Measurements from ENCODE around the gene SLX9. TPM values are rescaled to one million over a fixed set of nuclear protein-coding genes. Genes with fewer than 3 reads are reported as not detected.
A peak's percentile ranks its signal among the peaks of the same experiment; 100 is the strongest.
"Not testable (repeated sequence)": the region's sequence is repeated elsewhere in the genome, so short reads cannot be mapped to it uniquely, and the experiment has no call there.

The SLX9 gene
- total and polyA plus RNA-seq, 7 donors, result 9.7 to 38.8 (median 20.7) TPM

DNA sequence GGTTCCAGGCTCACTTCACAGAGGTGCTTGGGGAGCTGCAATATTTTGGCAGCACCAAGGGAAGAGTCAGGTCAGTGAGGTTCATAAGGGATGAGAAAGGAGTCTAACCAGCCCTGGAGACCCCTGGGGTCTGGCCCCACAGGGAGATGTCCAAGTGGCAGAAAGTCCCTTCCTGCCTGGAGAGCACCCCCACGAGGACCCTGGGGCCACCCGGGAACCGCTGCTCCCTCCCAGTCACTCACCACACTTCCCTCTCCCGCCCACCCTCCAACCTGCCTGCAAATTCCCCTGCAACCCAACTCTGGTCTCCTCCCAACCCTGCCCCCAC lies 12.6 kb upstream of the SLX9 start:
- H3K4me3 ChIP-seq, result no peak overlapping the region
- intact Hi-C loops (cut with DNase I), result no loop called here
- WGBS, 2 donors, result 7 to 8% methylated on average over 4 of the region's 4 CpGs
- H3K36me3 ChIP-seq, result no peaks in the 10 kb centered on the region
- no peak for DNase-seq
- peaks cover 0 to 30% (median 15%) of the 10 kb centered on the region in 4 donors for H3K4me1 ChIP-seq
- no peak overlapping the region for H3K27ac ChIP-seq
- TF ChIP-seq EP300 (IDR thresholded peaks at IDR 0.05) (no peak), POLR2AphosphoS5 (IDR thresholded peaks at IDR 0.05) (no peak), POLR2A (IDR thresholded peaks at IDR 0.05) (no peak)
- TF ChIP-seq, protein P1, sequence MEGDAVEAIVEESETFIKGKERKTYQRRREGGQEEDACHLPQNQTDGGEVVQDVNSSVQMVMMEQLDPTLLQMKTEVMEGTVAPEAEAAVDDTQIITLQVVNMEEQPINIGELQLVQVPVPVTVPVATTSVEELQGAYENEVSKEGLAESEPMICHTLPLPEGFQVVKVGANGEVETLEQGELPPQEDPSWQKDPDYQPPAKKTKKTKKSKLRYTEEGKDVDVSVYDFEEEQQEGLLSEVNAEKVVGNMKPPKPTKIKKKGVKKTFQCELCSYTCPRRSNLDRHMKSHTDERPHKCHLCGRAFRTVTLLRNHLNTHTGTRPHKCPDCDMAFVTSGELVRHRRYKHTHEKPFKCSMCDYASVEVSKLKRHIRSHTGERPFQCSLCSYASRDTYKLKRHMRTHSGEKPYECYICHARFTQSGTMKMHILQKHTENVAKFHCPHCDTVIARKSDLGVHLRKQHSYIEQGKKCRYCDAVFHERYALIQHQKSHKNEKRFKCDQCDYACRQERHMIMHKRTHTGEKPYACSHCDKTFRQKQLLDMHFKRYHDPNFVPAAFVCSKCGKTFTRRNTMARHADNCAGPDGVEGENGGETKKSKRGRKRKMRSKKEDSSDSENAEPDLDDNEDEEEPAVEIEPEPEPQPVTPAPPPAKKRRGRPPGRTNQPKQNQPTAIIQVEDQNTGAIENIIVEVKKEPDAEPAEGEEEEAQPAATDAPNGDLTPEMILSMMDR (IDR thresholded peaks at IDR 0.05), result no peak
- H3K27me3 ChIP-seq, result peaks cover 9 to 53% (median 26%) of the 10 kb centered on the region in 3 donors
- H3K9me3 ChIP-seq, result no peaks in the 10 kb centered on the region

DNA sequence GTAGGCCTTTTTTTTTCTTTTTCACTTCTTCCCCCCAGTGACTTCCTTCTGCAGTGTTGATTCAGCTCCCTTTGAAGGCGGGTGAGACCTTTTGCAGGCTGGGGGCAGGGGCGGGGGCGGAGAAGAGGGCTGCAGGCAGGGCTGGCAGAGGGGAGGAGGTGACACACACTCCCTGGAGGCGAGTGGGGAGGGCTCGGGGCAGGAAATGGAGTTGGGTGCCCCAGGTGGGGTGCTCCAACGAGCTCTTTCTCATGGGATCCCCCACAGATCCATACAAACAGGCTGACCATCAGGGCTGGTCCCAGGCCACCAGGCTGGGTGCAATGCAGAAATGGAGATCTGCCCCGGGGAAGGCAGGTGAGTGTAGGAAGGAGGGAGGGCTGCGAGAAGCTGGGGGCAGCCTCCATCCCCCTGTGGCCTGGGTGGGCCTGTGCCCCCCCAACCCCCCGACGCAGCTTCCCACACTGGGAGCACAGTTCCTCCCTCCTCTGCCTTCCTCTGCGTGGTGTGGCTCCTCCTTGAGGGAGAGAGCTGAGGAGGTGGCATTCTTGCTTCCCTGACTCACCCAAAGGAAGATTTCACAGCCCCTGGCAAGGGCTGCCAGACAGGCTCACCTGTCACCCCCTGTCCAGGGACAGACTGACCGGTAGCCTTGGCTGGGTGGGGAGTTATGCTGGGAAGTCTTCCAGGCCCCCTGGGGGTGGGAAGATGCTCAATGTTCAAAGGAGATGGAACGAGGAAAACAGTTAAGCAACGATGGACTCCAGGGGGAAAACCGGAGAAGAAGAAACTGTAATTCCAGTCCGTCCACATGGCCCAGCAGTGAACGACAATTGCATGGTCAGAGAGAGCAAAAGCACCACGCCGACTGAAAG lies 12.0 kb upstream of the SLX9 start:
- 7 to 15% methylated on average over 19 of the region's 19 CpGs for WGBS, 2 donors
- Histone ChIP-seq H3K27ac (peak overlapping the region in 1 of 4 donors; percentile 31), H3K4me1 (peaks cover 0 to 36% (median 21%) of the 10 kb centered on the region in 4 donors), H3K4me3 (no peak overlapping the region), H3K9me3 (no peaks in the 10 kb centered on the region), H3K27me3 (peaks cover 10 to 59% (median 32%) of the 10 kb centered on the region in 3 donors), H3K36me3 (no peaks in the 10 kb centered on the region)
- no peak for DNase-seq
- TF ChIP-seq POLR2AphosphoS5 (IDR thresholded peaks at IDR 0.05) (no peak), EP300 (IDR thresholded peaks at IDR 0.05) (no peak)
- intact Hi-C loops (cut with DNase I), result no loop called here

DNA sequence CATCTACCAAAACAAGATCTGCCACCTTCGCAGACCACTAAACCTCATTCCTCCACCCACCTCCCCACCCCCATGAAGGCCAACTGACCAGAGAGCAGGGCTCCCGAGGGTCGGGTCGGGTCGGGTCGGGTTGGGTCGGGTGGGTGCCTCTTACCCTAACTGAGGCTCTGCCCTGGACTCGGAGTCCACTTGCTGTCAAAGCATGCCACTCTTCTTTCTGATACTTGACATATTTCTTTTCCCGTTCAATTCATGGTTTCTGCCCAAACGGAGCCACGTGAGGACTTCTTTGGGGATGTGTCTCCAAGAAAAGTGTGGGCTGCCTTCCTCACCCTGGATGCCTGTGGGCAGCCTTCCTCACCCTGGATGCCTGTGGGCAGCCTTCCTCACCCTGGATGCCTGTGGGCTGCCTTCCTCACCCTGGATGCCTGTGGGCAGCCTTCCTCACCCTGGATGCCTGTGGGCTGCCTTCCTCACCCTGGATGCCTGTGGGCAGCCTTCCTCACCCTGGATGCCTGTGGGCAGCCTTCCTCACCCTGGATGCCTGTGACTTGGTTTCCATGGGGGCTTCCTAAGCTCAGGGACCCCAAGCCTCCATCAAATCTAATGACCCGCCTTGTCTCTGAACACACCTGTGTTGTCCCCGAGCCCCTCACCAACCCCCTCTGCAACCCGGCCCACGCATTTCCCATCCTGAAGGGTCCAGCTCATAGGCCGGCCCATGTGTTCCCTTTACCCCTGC lies 11.2 kb upstream of the SLX9 start:
- H3K9me3 ChIP-seq; H3K36me3 ChIP-seq; H3K27ac ChIP-seq; DNase-seq; H3K4me3 ChIP-seq; intact Hi-C loops (cut with DNase I): not testable (repeated sequence)
- WGBS, 2 donors, result 58 to 64% methylated on average over 16 of the region's 16 CpGs
- Histone ChIP-seq H3K4me1 (peaks cover 0 to 38% (median 24%) of the 10 kb centered on the region in 4 donors), H3K27me3 (peaks cover 10 to 68% (median 41%) of the 10 kb centered on the region in 3 donors)

DNA sequence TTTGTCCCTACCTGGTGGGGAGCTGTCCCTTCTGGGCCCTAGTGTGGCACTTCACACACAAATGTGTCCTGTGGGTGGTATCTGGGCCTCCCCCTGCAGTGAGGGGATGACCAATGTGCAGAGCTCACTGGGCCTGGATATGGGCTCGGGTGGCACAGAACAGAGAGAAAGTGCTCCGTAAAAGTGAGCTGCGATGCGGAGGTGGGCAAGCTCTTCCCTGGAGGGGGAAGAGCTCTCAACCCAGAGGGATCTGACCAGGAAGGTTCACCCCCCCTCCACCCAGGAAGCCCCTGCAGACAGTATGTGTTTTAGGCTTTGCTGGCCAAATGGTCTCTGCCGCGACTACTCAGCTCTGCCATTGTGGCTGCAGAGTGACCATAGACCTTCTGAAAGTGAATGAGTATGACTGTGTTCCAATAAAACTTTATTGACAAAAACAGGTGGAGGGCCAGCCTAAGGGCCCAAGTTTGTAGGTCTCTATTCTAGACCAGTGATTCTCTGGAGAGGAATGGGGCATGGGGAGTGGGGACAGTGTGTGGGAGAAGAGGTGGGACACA lies 10.5 kb upstream of the SLX9 start:
- no peak for DNase-seq
- Histone ChIP-seq H3K4me1 (peaks cover 0 to 38% (median 24%) of the 10 kb centered on the region in 4 donors), H3K27me3 (peaks cover 10 to 74% (median 42%) of the 10 kb centered on the region in 3 donors)

DNA sequence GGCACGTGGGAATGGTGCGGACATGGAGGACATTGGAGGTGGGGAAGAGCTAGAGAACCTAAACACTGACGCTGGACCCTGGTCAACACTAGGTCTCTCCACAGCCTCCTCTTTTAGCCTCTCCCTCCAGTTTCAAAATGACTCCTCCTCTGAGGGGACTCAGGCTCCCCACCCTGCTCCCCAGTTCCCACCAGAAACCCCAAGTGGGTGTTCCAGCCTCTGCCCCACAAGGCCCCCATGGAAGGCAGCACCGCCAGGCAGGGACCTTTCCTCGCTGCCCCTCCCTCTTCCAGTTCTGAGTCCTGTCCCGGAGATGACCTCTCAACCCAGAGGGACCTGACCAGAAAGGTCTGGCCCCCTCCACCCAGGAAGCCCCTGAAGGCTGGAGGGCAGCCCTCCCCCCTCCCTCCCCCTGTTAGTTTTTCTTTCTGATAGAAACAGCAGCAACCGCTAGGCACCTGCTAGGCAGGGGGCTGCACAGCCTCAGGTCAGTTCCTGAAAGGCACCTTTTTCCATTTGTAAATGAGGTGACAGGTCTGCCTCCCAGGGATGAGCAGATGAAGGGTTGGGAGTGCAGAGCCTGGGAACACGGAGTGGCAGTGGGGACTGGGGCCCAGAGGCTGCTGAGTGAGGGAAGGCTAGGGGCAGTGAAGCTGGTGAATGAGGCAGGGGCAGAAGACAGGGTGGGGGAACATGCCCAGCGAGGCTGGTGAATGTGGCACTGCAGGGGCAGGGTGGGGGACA lies 9.9 kb upstream of the SLX9 start:
- H3K27ac ChIP-seq, result no peak overlapping the region

More for the DNA sequence above, 10.5 kb upstream of the SLX9 start:
- H3K9me3 ChIP-seq, result no peaks in the 10 kb centered on the region
- H3K4me3 ChIP-seq, result no peak overlapping the region
- intact Hi-C loops (cut with DNase I), result no loop called here
- TF ChIP-seq EP300 (IDR thresholded peaks at IDR 0.05), result no peak
- TF ChIP-seq, protein P1 (IDR thresholded peaks at IDR 0.05), result no peak
- no peak for TF ChIP-seq POLR2A (IDR thresholded peaks at IDR 0.05)
- TF ChIP-seq POLR2AphosphoS5 (IDR thresholded peaks at IDR 0.05), result no peak
- H3K27ac ChIP-seq, result no peak overlapping the region
- WGBS, 2 donors, result 85 to 89% methylated on average over 6 of the region's 6 CpGs
- no peaks in the 10 kb centered on the region for H3K36me3 ChIP-seq

More for the DNA sequence above, 9.9 kb upstream of the SLX9 start:
- Histone ChIP-seq H3K9me3 (no peaks in the 10 kb centered on the region), H3K4me3 (no peak overlapping the region), H3K27me3 (peaks cover 10 to 75% (median 42%) of the 10 kb centered on the region in 3 donors), H3K4me1 (peaks cover 0 to 35% (median 24%) of the 10 kb centered on the region in 4 donors), H3K36me3 (no peaks in the 10 kb centered on the region)
- TF ChIP-seq, protein P1 (IDR thresholded peaks at IDR 0.05), result no peak
- TF ChIP-seq POLR2AphosphoS5 (IDR thresholded peaks at IDR 0.05) (no peak), POLR2A (IDR thresholded peaks at IDR 0.05) (no peak), EP300 (IDR thresholded peaks at IDR 0.05) (no peak)
- intact Hi-C loops (cut with DNase I), result loop anchor here (5.0 kb wide), 2 partner anchors 113 to 128 kb away; partner anchors contain the start of genes SUMO3 and UBE2G2
- 62 to 63% methylated on average over 9 of the region's 9 CpGs for WGBS, 2 donors
- DNase-seq, result no peak

Measured in sigmoid colon (tissue), 7 donors.